Sigmoid colon (tissue), 4 donors: ENCODE data around the gene GZMB.

Source experiments
- CTCF ChIP-seq, 4 experiments: fragments of 450-650 bp in 3 of 4; fragments of 200-600 bp in 1 of 4; IDR thresholded peaks; one replicate each; pipeline ENCODE4 v1.5.1; 2016 to 2019; ENCODE audit warnings: antibody characterized with exemption in 4 of 4, mild to moderate bottlenecking in 3 of 4, moderate library complexity in 2 of 4
- EP300 ChIP-seq, 4 donors: sonication (generic); formaldehyde crosslinking; IDR thresholded peaks; one replicate each; pipeline ENCODE4 v1.6.1; 2017; ENCODE audit warnings: antibody characterized with exemption in 4 of 4
- POLR2A ChIP-seq, 2 donors: fragments of 450-650 bp; IDR thresholded peaks; one replicate each; pipeline ENCODE4 v1.6.1; 2016; ENCODE audit warnings: antibody characterized with exemption in 2 of 2, mild to moderate bottlenecking in 2 of 2, moderate library complexity in 2 of 2

GRCh38 chr14:24631749-24632335 lies 2.1 kb downstream of the GZMB start:
- TF ChIP-seq POLR2A (IDR thresholded peaks at IDR 0.05) (no peak), CTCF (IDR thresholded peaks at IDR 0.05) (no peak), EP300 (IDR thresholded peaks at IDR 0.05) (no peak)
